Umbilical cord (tissue), 2 donors: ENCODE results near the gene BFAR. TPM values are rescaled to one million over a fixed set of nuclear protein-coding genes. Genes with fewer than 3 reads are reported as not detected.
"Not testable (repeated sequence)": the region's sequence is repeated elsewhere in the genome, so short reads cannot be mapped to it uniquely, and the experiment has no call there.

Experiments
- DNase-seq: peaks from one replicate; pipeline ENCODE4 v3.0.0-alpha.2; 2015; ENCODE audit warnings: low spot score
- total RNA-seq: library from RNA; depleted of rRNA; stranded (reverse); fragments of >200 nt; gene quantifications from one replicate; pipeline ENCODE4 v1.2.3, GENCODE V29; 2014; ENCODE audit warnings: low replicate concordance; ENCODE audit not compliant: insufficient read depth

Gene BFAR
- total RNA-seq, 1 donor from 2014 or later: 85.9 TPM

DNA sequence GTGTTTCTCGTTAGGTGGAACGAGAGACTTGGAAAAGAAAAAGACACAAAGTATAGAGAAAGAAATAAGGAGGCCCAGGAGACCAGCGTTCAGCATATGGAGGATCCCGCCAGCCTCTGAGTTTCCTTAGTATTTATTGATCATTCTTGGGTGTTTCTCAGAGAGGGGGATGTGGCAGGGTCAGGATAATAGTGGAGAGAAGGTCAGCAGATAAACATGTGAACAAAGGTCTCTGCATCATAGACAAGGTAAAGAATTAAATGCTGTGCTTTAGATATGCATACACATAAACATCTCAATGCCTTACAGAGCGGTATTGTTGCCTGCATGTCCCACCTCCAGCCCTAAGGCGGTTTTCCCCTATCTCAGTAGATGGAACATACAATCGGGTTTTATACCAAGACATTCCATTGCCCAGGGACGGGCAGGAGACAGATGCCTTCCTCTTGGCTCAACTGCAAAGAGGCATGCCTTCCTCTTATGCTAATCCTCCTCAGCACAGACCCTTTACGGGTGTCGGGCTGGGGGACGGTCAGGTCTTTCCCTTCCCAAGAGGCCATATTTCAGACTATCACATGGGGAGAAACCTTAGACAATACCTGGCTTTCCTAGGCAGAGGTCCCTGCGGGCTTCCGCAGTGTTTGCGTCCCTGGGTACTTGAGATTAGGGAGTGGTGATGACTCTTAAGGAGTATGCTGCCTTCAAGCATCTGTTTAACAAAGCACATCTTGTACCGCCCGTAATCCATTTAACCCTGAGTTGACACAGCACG is 3.6 kb downstream of the BFAR start:
- not testable (repeated sequence) for DNase-seq

DNA sequence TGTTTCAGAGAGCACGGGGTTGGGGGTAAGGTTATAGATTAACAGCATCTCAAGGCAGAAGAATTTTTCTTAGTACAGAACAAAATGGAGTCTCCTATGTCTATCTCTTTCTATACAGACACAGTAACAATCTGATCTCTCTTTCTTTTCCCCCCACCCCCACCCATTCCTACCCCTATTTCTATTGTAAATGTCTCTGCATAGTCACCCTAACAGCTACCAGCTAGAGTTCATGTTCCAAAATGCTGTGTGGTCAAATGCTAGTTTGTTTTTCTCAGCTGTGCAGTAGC is 4.1 kb downstream of the BFAR start:
- not testable (repeated sequence) for DNase-seq

DNA sequence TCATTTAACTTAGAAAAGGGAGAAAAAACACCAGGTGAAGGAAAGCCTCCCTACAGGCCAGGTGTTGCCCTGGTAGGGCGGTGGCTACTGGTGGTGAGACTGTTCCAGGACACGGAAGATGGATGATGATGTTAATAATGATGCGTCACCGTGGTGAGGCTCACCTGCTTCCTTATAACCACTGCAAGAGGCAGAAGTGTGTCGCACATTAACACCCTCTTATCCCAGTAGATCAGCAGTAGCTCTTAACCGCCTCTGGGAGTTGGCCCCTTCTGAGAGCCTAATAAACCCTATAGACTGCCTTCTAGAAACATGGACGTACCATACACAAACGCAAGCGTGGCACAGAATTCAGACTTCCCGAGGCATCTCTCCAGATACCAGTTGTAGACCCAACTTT is 7.8 kb downstream of the BFAR start:
- DNase-seq: no peak

DNA sequence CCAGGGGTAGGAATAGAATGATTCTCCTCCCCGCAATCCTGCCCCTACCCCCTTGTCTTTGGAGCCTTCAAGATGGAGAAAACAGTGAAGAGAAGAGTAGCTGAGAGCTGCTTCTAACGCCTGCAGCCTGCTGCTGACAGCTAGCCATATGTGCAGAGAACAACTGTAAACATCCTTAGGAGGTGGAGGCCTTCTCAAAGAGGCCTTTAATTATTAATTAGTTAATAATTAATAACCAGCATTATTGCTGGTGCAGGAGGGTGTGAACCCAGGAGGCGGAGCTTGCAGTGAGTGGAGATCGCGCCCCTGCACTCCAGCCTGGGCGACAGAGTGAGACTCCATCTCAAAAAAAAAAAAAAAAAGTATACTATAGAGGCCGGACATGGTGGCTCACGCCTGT is 8.5 kb downstream of the BFAR start:
- no peak for DNase-seq

DNA sequence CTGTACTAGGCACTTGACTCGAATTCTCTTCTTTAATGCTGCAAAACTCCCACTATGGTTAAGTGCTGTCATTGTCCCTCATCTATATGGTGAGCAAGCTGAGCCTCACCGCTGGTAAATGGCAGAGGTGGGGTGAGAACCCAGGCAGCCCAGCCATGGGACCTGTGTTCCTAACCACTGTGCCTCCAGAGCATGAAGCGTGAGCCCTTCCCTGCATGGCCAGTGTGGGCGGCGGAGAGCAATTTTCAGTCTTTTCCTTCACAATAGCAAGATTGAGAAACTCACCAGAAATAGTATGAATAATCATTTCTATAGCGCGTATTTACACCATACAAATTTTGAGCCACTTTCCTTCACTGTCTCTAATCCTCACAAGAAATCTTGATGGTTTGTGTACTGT is 9.2 kb downstream of the BFAR start:
- DNase-seq: no peak

DNA sequence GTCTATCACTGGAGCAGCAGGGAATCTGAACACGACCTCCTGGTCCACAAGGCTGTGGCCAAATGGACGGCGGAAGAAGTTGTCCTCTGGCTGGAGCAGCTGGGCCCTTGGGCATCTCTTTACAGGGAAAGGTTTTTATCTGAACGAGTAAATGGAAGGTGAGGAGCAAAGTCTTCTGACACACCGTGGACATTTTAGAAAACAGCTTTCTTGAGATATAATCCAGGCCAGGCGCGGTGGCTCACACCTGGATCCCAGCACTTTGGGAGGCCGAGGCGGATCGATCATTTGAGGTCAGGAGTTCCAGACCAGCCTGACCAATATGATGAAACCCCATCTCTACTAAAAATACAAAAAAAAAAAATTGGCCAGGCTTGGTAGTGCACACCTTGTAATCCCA is 17.1 kb downstream of the BFAR start:
- no peak for DNase-seq

DNA sequence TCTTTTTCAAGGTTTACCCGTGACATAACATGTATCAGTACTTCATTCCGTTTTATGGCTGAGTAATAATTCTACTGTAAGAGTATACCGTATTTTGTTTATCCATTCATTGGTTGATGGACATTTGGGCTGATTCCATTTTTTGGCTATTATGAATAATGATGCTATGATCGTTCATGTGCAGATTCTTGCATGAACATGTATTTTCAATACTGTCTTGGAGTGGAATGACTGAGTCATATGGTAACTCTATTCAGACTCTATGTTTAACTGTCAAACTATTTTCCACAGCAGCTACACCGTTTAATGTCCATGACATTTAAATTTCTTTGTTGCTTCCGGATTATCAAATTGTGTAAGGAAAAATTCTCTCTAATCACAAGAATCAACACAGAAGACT is 17.9 kb downstream of the BFAR start:
- no peak for DNase-seq

DNA sequence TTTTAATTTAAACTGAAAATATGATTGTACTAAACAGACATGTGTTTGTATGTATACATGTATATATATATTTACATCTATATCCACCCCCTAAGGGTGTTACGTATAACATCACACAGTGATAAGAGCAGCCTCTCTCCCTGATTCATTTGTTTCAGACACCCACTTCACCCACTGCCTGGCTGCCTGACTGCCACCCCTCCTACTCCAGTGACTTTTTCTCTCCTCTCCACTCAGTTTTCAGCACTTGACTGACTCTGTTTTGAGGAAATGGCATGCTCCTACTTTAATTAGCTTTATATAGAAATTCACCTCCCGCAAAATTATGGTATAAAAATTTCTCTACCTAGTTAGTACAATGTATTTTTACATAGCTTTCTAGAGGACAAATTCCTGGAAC is 20.0 kb downstream of the BFAR start:
- DNase-seq: no peak

DNA sequence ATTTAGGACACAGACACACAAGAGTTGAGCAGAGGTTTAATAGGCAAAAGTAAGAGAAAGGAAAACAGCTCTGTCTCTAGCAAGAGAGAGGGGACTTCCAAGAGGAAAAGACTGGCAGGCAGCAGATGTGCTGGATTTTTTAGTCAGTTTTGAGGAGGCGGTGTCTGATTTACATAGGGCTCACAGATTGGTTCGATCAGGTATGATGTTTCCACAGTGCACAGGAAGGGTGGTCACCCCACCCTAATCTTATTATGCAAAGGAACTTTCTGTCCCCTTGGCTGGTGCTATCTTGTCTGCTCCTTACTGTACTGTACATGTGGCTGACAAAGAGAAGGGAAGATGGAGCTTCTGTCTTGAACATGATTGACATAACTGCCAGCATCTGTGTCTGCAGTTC is 25.3 kb downstream of the BFAR start:
- DNase-seq: no peak

DNA sequence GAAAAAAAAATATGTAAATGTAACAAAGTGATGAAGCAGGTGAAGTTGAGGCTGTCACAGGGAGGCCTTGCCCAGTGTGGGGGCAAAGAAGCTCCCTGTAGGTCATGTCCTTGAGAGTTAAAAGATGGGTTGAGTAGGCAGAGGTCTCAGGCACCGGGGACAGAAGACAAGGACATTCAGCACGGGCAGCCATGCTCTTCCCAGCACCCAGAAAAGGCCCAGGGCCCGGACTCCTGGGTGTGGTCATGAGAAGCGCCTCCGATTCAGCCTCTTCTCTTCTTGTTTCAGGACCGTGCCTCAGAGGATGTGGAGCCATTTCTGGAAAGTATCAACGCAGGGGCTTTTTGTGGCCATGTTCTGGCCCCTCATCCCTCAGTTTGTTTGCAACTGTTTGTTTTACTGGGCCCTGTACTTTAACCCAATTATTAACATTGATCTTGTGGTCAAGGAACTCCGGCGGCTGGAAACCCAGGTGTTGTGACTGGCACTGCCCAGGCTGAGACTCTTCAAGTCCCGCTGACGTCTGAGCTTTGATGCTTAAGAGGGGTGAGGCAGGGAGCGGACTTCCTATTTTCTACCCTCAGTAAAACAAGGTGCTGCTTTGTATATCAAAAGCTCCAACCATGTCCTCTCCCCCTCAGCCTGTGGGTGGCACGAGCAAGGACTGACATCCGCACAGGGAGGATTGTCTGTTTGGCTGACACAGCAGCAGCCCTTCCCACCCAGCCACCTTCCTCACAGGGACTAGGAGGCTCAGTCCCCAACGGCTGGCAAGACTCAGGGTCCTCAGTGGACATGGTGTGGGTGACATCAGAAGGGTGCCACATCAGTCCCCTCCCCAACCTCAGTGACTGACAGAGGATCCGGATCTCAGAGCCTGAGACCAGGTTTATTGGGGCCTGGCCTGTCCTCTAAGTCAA is 34.9 kb downstream of the BFAR start:
- no peak for DNase-seq

DNA sequence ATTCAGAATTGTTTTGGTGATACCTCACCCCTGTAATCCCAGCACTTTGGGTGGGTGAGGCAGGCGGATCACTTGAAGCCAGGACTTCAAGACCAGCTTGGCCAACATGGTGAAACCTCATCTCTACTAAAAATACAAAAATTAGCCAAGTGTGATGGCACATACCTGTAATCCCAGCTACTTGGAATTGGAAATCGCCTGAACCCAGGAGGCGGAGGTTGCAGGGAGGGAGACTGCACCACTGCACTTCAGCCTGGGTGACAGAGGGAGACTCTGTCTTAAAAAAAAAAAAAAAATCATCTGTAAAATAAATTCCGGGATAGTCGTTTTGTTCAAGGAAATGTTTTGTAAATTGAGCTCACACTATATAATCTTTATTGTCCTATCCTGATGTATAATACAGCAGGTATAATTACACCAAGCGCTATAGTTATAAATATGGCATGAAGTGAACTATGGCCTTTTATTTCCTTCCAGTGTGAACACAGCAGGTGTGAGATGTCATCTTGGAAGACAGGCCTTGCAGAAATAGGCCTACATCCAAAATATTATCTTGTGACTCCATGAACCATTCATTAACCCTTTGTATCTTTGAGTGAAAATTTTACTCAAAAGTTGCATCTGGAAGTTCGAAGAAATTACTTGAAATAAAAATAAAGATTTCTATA is 35.9 kb downstream of the BFAR start:
- DNase-seq: no peak

DNA sequence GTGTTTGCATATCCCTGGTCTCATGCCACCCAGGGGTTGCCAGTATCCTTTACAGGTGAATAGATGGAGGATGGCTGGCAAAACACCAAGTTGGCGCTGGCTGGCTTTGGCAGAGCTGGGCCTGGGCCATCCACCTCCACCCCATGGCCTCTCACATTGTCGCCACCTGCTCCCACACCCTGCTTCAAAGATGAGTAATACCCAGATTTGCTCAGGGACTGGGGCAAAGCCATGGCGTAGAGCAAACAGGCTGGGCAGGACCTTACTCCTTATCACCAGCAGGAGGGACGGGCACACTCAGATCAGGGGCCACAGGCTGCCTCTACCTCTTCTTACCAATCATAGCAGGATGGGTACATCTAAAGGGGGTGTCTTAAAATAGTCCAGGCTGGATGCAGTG is 37.0 kb downstream of the BFAR start:
- DNase-seq: no peak

DNA sequence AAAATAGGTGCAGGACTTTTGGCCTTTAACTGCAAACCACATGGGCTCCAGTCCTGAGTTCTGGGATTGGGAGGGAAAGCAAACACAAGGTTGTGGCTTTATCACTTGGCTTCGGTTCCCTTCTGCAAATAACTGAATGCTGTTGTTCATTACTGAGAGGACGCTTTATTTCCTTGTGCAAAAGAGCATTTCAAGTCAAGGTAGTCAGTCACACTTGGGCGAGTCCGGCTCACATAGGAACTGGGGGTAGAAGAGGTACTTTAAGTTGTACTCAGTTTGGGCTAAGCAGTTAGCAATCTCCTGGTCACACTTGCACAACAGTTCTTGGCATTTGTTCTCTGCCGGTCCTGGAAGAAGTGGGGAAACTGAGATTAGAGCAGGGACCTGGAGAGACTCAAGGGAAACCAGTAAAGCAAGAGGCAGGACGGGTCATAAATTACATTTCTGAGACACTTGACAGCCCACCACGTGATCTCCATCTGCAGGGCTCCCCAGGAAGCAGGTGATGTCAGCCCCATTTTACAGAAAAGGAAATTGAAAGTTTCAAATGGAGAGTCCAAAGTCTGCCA is 39.7 kb downstream of the BFAR start:
- no peak for DNase-seq

DNA sequence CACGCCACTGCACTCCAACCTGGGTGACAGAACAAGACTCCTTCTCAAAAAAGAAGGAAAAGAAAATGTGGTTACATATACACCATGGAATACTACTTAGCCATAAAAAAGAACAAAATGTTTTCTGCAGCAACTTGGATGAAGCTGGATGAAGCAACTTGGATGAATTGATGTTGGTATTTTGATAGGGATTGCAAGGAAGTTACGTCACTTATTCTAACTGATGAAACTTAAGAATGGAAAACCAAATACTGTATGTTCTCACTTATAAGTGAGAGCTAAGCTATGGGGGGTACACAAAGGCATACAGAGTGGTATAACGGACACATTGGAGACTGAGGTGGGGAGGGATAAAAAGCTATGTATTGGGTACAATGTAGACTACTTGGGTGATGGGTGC is 43.9 kb downstream of the BFAR start:
- no peak for DNase-seq

DNA sequence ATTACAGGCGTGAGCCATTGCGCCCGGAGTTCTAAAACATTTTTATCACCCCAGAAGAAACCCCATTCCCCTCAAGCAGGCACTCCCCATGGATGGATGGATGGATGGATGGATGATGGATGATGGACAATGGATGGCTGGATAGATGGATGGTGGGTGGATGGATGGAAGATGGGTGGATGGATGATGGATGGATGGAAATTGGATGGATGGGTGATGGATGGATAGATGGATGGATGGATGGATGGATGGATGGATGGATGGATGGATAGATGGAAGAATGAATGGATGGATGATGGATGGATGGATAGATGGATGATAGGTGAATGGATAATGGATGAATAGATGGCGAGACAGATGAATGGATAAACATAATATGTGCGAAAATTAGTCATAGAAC is 44.9 kb downstream of the BFAR start:
- DNase-seq: no peak

DNA sequence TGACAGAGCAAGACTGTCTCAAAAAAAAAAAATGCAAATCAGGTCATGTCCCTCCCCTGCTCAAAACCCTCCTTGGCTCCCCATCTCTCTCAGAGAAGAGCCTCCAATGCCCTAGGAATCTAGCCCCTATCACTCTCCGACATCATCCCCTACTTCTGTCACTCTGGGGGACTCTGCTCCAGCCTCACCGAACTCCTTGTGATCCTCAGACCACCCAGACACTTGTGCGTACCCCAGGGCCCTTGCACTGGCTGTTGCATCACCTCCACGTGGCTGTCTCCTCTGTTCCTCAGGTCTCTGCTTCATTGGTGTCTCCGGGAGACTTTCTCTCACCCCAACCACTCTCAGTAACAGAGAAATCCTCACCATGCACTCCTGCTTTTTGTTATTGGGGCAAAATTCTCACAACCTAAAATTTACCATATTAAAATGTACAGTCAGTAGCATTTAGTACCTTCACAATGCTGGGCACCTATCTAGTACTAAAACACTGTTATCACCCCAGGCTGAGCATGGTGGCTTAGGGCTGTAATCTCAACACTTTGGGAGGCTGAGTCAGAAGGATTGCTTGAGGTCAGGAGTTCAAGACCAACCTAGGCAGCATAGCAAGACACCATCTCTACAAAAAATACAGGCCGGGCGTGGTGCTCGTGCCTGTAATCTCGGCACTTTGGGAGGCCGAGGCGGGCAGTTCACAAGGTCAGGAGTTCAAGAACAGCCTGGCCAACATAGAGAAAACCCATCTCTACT is 46.2 kb downstream of the BFAR start:
- DNase-seq: no peak

DNA sequence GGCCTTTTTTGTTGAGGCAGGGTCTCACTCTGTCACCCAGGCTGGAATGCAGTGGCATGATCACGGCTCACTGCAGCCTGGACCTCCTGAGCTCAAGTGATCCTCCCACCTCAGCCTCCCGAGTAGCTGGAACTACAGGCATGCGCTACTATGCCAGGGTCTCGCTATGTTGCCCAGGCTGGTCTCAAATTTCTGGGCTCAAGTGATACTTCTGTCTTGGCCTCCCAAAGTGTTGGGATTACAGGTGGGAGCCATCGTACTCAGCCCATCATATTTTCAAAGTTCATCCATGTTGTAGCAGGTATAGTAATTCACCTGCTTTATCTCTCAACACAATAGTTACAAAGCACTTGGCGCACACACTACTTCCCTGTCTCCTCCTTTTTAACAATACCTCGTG is 47.6 kb downstream of the BFAR start:
- DNase-seq: not testable (repeated sequence)

DNA sequence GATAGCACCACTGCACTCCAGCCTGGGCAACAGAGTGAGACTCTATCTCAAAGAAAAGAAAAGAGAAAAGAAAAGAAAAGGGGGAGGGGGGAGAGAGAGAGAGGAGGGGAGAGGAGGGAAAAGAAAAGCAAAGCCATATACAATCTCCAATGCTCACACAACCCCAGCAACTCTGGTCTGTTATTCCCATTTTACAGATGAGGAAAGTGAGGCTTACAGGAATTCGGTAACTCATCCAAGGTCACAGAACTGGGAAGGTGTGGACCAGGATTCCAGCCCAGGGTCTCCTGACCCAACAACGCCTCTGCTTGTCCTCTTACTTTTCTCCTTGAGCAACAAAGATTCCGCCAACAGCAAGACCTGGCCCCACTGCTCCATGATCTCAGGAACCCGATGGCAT is 48.4 kb downstream of the BFAR start:
- no peak for DNase-seq

DNA sequence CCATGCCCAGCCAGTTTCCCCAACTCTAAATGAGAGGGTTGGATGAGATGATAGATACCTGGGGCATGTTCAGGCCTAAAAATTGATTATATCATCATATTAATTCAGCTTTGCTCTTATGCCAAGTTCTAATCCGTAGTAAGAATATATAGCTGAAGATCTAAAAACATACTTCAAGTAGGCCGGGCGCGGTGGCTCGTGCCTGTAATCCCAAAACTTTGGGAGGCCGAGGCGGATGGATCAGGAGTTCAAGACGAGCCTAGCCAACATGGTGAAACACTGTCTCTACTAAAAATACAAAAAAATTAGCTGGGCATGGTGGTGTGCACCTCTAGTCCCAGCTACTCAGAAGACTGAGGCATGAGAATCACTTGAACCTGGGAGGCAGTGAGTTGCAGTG is 49.4 kb downstream of the BFAR start:
- no peak for DNase-seq

DNA sequence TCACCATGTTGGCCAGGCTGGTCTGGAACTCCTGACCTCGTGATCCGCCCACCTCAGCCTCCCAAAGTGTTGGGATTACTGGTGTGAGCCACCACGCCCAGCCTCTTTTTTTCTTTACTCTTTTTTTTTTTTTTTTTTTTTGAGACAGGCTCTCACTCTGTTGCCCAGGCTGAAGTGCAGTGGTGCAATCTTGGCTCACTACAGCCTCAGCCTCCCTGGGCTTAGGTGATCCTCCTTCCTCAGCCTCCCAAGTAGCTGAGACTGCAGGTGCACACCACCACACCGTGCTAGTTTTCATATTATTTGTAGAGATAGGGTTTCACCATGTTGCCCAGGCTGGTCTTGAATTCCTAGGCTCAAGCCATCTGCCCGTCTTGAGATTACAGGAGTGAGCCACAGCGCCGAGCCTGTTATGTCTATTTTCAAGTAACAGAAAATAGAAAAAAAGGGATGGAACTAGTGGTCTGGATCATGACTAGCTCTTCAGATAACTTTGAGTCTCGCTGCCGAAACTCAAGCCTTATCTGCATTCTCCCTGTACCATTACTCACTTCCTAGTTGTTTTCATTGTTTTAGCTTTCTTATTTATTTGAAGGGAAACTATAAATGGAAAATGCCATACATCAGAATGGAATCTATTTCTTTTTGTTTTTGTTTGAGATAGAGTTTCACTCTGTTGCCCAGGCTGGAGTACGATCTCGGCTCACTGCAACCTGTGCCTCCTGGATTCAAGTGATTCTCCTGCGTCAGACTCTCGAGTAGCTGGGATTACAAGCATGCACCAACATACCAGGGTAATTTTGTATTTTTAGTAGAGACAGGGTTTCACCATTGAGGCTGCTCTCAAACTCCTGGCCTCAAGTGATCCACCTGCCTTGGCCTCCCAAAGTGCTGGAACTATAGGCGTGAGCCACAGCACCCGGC is 53.4 kb downstream of the BFAR start:
- peak; percentile 5 for DNase-seq
